GM12892 (cell line): Measurements from ENCODE around the gene FUZ.

ENCODE experiments used
- POLR2AphosphoS5 ChIP-seq: IDR thresholded peaks from 2 replicates; pipeline ENCODE4 v1.6.1; 2011; ENCODE audit warnings: low read depth, low read length, control low read depth
- TAF1 ChIP-seq: IDR thresholded peaks from 2 replicates; pipeline ENCODE4 v1.6.1; 2011; ENCODE audit warnings: low read depth, mild to moderate bottlenecking, control low read depth, low read length, borderline replicate concordance

DNA sequence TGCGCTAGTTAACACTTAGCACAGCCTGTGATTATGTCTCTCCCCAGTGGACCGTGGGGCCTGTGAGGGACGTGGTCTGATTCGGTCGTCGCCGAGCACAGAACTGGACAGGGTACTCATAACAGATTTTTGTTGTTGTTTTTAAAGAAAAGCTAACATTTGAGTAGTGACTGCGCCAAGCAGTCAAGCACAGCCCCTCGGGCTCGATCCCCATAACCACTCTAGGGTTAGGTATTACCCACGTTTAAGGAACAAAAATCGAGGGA is 37.1 kb upstream of the FUZ start:
- TF ChIP-seq POLR2AphosphoS5 (no peak), TAF1 (no peak)
